Ascending aorta (tissue), 2 donors: ENCODE data around the gene ABLIM2. TPM values are rescaled to one million over a fixed set of nuclear protein-coding genes. Genes with fewer than 3 reads are reported as not detected.

Experiments
- DNase-seq, 2 donors: peaks; one replicate each; pipeline ENCODE4 v3.0.0-alpha.2; 2019; ENCODE audit warnings: low spot score in 2 of 2
- H3K27ac ChIP-seq, 2 donors: fragments of 200-600 bp; sonication (generic); one replicate each; pipeline ENCODE4 v1.5.1; 2016 to 2017; ENCODE audit warnings: mild to moderate bottlenecking in 1 of 2
- H3K27me3 ChIP-seq: fragments of 200-600 bp; sonication (generic); one replicate; pipeline ENCODE4 v1.5.1; 2017
- H3K36me3 ChIP-seq, 2 donors: fragments of 200-600 bp; sonication (generic); one replicate each; pipeline ENCODE4 v1.5.1; 2016
- H3K4me1 ChIP-seq, 2 donors: fragments of 200-600 bp; sonication (generic); one replicate each; pipeline ENCODE4 v1.5.1; 2016 to 2017; ENCODE audit warnings: mild to moderate bottlenecking in 1 of 2
- H3K4me3 ChIP-seq, 2 donors: fragments of 200-600 bp; sonication (generic); one replicate each; pipeline ENCODE4 v1.5.1; 2016 to 2017; ENCODE audit warnings: mild to moderate bottlenecking in 1 of 2
- H3K9me3 ChIP-seq, 2 donors: fragments of 200-600 bp; sonication (generic); one replicate each; pipeline ENCODE4 v1.5.1; 2016
- intact Hi-C: fragments of 100-400 bp; cut with DNase I; formaldehyde crosslinking; loops from one replicate; pipeline ENCODE4 v1.15.1; 2023
- total RNA-seq: library from RNA; depleted of rRNA; stranded (reverse); fragments of >200 nt; gene quantifications from one replicate; pipeline ENCODE4 v1.1.0, GENCODE V29; 2016
- TF ChIP-seq, protein P1 (sequence below), 3 experiments: fragments of 200-600 bp in 2 of 3; fragments of 450-650 bp in 1 of 3; sonication (generic) in 2 of 3; IDR thresholded peaks; one replicate each; pipeline ENCODE4 v1.5.1; 2016 to 2019; ENCODE audit warnings: antibody characterized with exemption in 3 of 3, mild to moderate bottlenecking in 1 of 3, moderate library complexity in 1 of 3

Gene ABLIM2
- total RNA-seq, 1 donor from 2014 or later: 30.8 TPM

DNA sequence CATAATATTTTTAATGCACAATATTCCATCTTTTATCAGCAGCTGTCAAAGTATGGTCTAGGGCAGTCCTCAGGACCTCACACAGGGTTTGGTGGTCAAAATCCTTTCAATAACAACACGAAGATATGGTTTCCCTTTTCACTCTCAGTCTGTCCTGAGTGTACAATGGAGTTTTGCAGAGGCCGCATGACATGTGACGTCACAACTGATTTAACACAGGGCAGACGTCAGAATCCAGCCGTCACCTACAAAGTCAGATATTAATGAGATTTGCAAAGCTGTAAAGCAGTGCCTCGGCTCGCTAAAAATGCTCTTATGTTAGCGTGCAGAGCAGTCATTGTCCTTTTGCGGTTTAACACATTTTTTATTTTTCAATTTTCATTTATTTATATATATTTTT lies 12.5 kb downstream of the ABLIM2 start:
- no peaks in the 10 kb centered on the region for H3K27me3 ChIP-seq
- TF ChIP-seq, protein P1, sequence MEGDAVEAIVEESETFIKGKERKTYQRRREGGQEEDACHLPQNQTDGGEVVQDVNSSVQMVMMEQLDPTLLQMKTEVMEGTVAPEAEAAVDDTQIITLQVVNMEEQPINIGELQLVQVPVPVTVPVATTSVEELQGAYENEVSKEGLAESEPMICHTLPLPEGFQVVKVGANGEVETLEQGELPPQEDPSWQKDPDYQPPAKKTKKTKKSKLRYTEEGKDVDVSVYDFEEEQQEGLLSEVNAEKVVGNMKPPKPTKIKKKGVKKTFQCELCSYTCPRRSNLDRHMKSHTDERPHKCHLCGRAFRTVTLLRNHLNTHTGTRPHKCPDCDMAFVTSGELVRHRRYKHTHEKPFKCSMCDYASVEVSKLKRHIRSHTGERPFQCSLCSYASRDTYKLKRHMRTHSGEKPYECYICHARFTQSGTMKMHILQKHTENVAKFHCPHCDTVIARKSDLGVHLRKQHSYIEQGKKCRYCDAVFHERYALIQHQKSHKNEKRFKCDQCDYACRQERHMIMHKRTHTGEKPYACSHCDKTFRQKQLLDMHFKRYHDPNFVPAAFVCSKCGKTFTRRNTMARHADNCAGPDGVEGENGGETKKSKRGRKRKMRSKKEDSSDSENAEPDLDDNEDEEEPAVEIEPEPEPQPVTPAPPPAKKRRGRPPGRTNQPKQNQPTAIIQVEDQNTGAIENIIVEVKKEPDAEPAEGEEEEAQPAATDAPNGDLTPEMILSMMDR (IDR thresholded peaks at IDR 0.05): no peak
- intact Hi-C loops: no loop called here
- no peak for DNase-seq
- H3K4me1 ChIP-seq: peaks cover 0 to 14% of the 10 kb centered on the region in 2 donors
- no peaks in the 10 kb centered on the region for H3K9me3 ChIP-seq
- H3K36me3 ChIP-seq: no peaks in the 10 kb centered on the region
- H3K4me3 ChIP-seq: no peak overlapping the region
- no peak overlapping the region for H3K27ac ChIP-seq

DNA sequence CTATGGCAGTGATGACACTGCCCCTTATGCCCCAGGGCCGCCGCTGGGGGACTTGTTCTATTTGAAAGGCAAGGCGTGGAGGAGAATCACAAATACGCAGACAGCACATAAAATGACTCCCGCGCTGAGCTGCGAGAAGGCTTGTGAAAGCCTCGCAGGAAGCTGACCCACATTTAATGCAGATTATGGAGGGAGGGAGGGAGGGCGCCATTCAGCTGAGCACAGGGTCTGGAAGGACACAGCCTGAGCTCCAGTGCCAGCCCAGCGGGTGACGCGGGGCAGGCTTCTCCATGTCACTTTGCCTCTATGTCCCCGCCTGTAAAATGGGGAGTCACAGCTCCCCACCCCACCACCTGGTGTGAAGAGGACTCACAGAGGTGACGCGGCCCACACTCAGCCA lies 14.3 kb downstream of the ABLIM2 start:
- H3K4me3 ChIP-seq: peak overlapping the region; percentile 7 to 10
- H3K9me3 ChIP-seq: no peaks in the 10 kb centered on the region
- H3K36me3 ChIP-seq: no peaks in the 10 kb centered on the region
- no peak for DNase-seq
- intact Hi-C loops: no loop called here
- H3K4me1 ChIP-seq: peaks cover 0 to 14% of the 10 kb centered on the region in 2 donors
- no peak overlapping the region for H3K27ac ChIP-seq
- TF ChIP-seq, protein P1 (IDR thresholded peaks at IDR 0.05): no peak
- no peaks in the 10 kb centered on the region for H3K27me3 ChIP-seq

DNA sequence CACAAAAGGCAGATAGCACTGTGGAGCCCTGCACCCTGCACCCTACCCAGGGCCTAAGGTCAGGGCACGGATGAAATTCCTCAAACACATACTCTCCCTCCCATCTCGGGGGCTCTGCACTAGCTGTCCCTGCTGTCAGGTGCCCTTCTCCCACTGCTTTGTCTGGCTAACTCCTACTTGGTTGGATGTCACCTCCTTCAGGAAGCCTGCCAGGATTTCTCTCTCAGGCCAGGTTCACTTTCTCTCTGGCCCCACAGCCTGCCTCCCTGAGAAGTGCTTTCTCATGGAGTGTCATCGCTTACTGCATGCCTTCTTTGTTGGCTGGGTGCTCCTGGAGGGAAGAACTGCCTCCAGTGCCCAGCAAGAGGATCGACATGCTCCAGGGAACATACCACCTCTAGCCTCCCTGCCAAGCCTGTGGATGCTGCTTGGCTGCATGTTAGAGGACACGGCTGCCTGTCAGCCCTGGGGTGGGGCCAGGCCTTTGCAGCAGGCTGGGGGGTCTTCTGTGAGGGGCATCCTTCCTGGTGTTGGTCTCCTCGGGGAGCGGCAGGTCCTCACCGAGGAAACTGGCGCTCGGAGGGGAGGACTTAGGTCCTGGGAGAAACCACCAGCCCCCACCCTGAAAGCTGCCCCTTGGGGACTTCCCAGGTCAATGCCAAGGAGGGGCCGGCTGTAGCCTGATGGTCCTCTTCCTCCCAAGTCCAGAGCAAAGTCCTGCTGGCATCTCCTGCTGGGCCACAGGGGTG lies 15.0 kb downstream of the ABLIM2 start:
- intact Hi-C loops: no loop called here
- no peaks in the 10 kb centered on the region for H3K27me3 ChIP-seq
- H3K36me3 ChIP-seq: no peaks in the 10 kb centered on the region
- TF ChIP-seq, protein P1 (IDR thresholded peaks at IDR 0.05): no peak
- no peak overlapping the region for H3K4me3 ChIP-seq
- H3K9me3 ChIP-seq: no peaks in the 10 kb centered on the region
- H3K27ac ChIP-seq: no peak overlapping the region
- H3K4me1 ChIP-seq: peaks cover 0 to 14% of the 10 kb centered on the region in 2 donors
- DNase-seq: no peak

DNA sequence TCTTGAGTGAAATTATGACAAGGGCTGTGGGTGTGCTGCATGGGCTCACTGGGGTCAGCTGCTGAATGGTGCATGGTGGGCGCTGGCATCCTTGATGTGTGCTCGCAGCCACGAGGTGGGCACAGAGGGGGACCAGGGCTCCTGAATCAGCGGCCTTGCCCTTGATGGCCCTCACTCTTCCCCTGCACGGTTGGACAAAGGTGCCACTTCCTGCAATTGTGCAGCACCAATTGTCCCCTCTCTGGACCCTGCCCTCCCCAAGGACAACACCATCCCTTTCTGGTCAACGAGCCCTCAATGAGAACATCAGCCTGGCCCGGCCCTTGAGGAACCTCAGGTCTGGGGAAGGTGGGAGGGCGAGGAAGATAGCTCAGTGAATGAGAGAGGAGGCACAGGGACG lies 16.1 kb downstream of the ABLIM2 start:
- intact Hi-C loops: no loop called here
- no peak for DNase-seq
- Histone ChIP-seq H3K27ac (no peak overlapping the region), H3K9me3 (no peaks in the 10 kb centered on the region), H3K36me3 (no peaks in the 10 kb centered on the region), H3K4me1 (peaks cover 0 to 14% of the 10 kb centered on the region in 2 donors), H3K4me3 (no peak overlapping the region), H3K27me3 (no peaks in the 10 kb centered on the region)
- TF ChIP-seq, protein P1 (IDR thresholded peaks at IDR 0.05): no peak

DNA sequence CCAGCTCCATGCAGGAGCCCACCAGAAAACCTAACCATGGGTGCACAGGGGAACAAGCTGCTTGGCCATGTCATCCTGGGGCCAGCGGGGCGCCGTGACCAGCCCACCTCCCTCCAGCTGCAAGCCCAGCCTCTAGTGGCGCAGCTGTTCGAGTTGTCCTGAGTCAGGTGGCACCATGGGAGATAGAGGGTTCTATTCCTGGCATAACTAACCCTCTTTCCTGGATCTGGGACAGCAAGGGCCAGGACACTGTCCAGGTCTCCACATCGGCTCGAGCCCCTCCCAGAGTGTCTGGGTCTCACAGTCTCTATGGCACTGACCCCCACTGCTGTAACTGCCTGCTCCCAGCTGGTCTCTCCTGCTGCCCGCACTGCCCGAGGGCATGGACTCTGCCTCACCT lies 16.7 kb downstream of the ABLIM2 start:
- intact Hi-C loops: no loop called here
- no peaks in the 10 kb centered on the region for H3K9me3 ChIP-seq
- no peaks in the 10 kb centered on the region for H3K27me3 ChIP-seq
- no peak overlapping the region for H3K27ac ChIP-seq
- no peaks in the 10 kb centered on the region for H3K36me3 ChIP-seq
- DNase-seq: no peak
- peaks cover 0 to 14% of the 10 kb centered on the region in 2 donors for H3K4me1 ChIP-seq
- TF ChIP-seq, protein P1 (IDR thresholded peaks at IDR 0.05): no peak
- H3K4me3 ChIP-seq: no peak overlapping the region
